NCI-H446 (cell line): ENCODE measurements around the gene EPHA4.

Experiments used
- DNase-seq, 2 experiments: peaks; one replicate each; lab custom pipeline; 2025; lab: John Stamatoyannopoulos, UW

EPHA4 gene

DNA sequence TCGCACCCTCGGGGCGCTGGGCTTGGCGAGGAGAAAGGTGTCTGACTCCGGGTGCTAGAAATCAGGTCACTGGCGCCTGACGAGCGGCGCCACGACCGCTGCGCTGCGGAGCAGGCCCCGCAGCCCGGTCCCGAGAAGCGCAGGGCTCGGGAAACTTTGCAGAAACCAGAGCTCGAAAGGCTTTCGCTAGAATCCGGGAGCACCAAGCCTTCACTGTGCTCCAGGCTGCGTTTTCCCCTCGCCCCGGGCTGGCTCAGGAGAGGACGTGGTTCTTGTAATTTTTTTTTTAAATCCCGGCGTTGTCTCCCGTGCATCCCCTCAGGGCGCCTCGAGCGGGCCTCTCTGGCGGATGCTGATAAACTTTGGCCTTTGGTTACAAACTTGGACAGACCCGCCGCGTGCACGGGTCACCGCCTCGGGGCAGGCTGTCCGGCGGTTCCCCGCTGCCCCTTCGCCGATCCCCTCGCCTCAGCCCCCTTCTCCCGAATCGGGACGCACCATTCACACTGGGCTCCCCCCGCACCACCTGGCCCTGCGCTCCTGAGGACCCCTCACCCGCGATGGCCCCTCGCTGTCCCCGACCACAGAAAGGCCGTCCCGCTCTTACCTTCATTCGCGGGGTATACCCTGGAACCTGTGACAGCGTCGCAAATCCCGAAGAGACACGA, 419 bp downstream of the EPHA4 start:
- peak; percentile 23 to 37 for DNase-seq

DNA sequence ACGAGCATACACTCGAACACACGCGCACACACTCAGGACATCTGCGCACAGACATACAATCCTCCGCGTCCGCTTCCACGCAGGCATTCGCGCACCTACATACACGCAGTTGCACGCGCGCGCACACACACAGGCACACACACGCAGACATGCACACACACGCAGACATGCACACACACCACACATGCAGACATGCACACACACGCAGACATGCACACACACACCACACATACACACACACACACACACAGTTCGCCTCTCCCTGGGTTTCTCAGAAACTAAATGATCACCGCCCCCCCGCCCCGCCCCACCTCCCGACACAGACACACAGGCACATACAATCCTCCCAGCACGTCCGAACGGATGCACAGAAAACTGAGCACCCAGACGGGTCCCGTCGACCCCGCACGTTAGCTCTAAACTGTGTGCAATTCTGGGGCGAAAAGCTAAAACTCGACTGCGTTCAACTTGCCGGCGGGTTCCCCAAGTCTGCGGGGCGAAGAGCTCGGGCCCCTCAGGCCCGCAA, 1.0 kb downstream of the EPHA4 start:
- DNase-seq = no peak

DNA sequence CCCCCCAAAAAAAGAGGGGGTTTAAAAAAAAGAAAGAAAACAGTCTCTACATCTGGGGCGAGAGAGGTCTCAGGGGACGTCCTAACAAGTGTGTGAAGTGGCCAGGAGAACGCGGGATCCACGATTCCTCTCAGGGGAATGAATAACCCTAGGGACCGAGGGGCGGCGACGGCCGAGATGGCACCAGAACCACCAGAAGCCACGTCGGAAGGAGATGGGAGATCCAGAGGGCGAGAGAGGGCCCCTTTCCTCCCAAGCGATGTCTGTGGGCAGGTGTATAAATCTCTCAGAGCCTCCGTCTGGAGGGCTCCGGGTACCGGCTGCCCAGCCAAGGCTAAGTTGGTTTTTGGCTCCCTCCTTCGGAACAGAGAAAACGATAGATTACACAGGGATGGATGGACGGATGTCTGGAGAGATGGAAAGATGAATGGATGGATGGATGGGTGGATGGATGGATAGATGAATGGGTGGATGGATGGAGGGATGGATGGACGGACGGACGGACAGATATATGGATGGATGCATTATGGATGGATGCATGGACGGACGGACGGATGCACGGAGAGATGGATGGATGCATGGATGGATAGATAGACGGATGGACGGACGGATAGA, 1.7 kb downstream of the EPHA4 start:
- peak; percentile 27 to 69 for DNase-seq

DNA sequence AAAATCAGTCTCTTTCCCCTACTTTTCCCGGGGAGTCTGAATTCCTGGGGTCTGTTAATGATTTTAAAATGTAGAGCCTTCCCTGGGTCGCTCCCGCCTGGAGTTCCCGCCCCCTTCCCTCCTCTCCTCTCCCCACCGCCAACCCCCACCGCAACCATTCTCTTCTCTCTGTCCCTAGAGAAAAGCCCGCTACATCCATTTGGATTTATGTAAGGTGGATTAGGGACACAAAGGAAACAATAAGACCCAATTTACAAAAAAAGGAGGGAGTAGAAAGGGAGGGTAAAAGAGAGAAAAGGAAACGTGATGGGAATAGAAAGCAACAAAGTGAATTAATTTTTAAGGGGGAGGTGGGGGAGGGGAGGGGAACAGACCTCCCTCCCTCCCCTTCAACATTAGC, 2.2 kb downstream of the EPHA4 start:
- no peak for DNase-seq

DNA sequence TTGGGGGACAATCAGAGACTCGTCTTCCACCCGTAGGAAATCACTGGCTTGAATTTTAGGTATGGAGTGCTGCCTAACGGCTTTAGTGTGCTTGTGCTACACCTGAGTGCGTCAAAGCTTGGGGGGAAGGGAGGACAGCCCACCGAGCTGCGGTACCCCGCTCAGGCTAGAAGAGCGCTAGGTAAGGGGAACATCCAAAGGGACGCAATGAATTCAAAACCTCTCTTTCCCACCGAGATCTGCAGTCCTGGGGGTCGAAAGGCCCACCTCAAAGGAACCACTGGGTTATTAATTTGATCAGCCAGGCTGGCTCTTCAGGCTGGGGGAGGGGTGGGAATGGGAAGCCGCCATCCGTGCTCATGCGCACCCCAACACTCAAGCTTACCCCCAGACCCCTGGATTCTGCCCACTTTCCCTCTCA, 2.7 kb downstream of the EPHA4 start:
- DNase-seq = no peak

DNA sequence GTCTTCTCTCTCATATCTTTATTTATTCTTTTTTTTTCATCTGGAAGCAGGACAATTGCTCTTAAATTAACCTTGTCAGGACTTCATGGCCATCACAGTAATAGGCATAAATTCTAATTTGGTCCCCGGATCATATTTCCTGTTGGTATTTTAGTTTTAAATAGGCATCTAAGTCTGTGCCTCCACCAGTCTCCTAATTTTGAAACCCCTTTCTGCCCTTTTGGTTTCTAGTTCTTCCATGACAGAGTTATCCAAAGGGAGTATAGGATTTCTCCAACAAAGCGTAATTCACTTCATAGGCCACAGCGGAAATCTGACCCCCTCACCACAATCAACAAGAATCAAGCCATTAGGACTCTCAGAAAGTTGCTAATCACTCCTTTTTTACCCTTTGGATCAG, 3.8 kb downstream of the EPHA4 start:
- DNase-seq = no peak

DNA sequence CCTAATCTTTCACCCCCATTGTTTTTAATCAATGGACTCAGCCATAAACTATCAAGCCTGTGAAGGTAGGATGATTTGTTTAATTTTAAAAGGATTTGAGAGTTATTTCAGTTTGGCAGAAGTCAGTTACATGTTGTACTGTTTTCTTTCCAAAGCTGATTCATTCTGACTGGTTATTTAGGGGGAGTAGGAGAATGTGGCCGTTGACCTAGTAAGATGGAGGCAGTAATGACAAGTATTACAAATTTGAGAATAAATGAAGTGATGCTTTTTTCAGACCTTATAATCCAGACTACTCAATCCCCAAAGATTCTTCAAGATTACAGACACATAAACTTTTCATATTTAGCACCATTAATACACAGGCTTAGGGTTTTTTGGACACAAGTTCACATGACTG, 4.3 kb downstream of the EPHA4 start:
- DNase-seq = no peak

DNA sequence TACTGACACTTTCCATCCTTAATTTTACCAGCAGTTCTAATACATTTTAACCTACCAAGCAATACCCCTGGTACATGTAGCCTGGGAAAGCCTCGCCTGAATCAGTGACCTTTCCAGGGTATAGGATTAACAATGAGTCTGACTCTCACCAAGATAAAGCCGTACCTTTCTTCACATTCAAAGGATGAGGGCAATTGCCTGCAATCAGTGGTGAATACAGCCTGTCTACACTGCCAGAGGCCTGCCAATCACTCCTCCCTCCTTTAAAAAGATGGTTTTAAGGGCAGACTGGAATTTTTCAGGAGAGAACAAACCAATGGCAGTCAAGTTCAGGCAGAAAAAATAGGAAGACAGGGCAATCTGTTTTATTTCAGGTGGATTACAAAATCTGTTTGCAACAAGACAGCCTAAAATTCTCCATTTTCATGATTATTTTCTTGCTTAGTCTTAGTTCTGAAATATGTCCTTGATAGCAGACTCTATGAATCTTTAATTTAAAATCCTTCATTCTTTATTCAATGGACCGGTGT, 4.8 kb downstream of the EPHA4 start:
- DNase-seq = no peak

DNA sequence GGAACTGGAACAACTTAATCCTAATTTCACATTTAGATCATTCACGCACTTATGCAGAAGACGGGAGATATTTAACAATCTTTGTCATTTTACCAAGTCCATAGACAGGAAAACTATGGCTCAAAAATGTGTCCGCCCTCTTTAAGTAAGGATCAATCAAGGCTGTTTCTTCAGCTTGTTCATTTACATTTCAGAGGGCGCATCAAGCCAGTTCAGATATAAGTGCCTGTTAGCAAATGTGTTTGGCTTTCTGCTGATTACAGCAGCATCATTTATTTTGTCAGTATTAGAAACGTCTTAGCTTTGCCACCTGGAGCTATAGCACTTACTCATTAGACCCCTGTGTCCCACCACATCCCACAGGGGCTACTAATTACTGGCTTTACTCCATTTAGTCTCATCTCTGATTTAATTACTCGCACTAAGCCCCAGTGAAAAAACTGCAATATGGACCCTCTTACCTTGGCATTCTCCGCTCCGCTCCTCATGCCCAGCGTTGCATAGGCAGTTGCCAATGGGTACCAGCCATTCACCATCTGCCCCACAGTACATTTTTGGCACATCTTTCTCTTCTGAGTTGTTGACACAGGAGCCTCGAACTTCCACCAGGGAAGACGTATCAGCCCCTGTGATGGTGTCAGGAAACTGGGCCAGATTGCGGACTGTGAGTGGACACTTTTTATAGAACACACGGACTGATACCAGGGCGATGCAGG, 8.7 kb downstream of the EPHA4 start:
- DNase-seq = peak; percentile 68 to 92

DNA sequence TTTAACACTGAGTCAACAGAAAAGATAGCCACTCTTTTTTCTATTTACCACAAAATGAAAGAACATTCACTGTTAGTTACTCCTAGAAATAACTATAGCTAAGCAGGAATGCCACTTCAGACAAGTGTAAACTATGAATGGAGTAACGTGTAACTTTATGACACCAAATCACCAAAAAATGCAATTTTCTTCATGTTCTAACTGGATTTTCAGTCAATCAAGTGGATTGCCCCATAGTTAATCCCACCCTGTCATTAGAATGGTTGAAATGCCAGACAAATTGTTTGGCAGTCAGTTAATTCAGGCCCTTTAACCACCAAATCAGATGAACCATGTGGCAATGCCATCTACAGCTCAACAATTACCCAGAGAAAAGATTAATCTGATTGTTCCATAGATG, 9.9 kb downstream of the EPHA4 start:
- no peak for DNase-seq

DNA sequence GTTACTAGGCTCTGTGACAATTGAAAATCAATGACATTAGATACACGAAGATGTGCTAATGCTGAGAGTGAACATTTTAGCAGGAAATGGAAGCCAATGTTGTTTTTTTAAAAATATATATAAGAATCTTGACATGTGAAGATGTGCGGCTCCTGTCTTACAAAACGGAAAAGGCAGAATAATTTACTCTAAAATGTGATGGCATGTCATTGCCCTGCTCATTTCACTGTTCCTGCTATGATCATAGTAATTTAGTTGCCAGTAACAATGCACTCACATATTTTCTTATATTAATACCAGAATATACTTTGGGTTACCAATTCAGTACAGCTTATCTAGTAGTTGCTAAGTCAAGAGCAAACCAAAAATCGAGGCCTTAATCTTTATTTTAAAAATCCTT, 10.3 kb downstream of the EPHA4 start:
- no peak for DNase-seq

DNA sequence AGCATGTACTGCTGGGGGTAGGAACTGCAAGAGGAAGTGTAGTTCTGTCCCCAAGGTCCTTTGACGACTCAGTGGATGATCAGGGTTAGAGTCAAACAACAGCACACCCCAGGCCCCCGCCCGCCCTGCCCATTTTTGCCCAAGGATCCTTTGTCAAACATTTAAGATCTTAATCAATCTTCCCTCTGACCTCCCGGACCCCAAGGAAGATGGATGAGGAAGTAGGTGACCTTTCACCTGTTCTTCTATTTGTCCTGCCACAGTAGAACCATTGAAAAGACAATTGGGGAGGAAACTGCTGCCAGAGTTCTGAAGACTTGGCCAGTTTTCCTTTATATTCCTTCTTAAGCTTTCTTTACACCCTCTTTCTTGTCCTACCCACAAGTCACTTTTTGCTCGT, 12.1 kb downstream of the EPHA4 start:
- no peak for DNase-seq

DNA sequence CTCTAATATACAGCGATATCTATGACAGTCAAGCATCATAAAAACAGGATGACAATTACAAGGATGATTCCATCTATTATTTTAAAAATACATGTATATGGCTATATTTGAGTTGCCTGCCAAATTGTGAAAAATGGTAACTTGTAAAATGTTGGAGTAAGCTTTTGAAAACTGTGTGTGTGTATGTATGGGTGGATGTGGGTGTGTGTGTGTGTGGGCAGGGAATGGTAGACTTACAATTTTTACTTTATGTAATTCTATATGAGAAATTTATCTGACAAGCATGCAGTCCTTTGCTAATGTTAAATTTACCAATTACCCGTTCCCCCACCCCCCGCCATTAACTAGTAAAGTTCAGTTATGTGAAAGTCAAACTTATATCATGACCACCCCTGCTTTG, 14.0 kb downstream of the EPHA4 start:
- no peak for DNase-seq

DNA sequence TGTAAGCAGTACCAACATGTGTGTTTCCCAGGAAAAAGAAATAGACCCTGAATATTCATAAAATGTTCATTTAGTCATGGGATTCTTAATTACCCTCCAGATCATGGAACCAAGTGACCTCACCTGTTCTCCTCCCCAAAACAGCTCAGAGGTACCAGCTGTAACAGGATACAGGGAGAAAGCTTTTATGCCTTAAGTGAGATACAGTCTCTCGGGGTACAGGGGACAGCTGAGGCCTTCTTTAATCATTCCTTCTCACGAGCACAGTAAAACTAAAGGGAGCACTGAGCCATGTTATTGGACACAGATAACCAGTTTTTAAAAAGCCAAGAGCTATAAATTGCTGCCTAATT, 16.6 kb downstream of the EPHA4 start:
- DNase-seq = no peak

DNA sequence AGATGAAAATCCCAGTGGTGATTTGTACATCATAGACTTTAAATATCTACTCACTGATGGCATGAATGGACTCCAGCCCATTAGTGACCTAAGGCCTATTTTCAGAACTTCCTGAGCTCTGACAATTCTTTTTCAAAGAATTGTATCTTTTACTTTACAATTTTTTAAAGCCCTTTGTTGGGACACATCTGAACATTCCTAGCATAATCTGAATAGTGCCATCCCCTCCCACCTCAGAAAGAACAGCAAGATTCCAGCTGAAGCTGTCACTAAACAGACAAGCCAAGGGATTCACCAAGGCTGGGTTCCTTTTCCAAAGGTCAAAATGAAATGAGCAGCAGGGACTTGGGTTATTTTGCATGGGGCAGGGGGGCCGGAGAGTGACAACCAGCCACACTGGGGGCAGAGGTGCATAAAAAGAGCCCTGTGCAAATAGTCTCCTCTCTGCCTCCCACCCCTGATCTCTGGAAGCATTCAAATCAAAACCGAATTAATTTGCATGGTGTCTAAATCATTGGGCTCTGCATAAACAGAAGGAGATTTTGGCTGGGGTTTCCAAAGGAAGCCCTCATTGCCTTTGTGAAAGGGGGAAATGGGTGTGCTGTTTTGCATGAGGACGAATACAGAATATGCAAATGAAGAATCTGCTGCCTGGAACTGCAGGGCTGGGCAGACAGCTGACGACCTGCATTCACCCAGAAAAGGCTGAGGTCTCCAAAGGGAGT, 17.2 kb downstream of the EPHA4 start:
- DNase-seq = peak in 1 of 2 experiments; percentile 47

DNA sequence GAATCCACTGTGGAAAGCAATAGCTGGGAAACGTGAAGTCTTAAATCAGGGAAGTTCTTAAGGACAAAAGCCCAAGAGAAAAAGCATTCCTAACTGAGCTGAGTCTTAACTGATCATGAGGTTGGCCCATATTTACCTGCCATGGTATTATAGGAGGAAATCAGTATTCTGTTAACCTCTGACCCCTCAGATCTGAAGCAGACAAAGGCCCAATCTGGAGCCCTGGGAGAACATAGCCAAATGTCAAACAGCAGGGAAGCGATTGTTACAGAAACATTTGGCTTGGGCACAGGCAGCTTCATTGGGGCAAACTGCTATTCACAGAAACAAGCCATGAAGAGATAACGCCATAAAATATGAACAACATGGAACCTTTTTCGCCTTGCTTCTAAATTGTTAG, 18.8 kb downstream of the EPHA4 start:
- peak in 1 of 2 experiments; percentile 61 for DNase-seq

DNA sequence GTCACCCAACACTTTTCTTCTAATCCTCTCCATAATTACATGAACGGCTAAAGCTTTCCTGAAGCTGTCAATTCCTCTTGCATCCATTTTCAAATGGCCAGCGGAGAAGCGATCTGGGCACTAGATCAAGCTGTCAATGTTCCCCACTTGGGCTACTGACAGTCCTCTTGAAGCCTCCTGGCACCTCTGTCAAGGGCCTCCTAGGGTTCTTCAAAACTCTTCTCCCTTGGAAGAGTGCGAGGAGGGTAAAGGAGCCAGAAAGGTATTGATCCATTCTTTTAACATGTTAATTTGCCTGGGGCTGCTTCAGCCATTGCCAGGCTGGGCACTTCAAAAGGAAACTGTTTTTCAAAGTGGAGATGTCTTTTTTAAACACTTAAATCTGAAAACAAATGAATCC, 19.8 kb downstream of the EPHA4 start:
- DNase-seq = peak; percentile 69 to 80

DNA sequence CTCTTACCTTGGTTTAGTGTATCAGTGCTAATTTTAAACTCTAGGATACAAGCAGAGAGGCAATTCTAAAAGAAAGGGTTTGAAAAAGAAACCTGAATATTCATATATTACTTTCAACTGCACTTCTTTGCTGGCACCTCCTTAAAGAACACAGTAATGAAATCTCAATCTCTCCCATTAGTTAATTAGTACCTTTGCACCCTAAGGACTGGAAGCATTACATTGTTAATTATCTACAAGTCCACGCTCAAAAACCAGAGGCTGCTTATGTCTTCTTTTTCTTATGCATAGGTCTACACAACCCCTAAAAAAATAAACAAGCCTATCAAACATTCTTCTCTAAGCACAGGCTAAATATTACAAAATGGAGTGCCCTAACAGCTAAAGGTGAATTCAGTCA, 20.2 kb downstream of the EPHA4 start:
- DNase-seq = no peak

DNA sequence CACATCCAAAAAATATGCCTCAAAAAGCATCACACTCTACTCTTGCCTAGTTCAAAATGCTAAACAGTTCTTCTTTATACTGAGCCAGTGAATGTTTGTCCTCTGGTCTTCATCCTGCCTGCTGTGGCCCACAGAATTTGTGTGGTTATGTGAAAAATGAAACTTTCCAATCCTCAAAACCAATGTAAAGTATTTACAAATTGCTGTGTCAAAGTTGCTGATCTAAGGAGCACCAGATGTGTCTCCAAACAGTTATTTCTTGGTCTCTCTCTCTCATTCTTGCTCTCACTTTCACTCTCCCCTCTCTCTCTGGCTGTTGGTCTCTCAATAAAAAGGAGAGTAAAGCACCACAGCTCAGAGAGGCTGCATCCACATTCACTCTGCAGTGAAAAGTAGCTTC, 23.0 kb downstream of the EPHA4 start:
- DNase-seq = no peak

DNA sequence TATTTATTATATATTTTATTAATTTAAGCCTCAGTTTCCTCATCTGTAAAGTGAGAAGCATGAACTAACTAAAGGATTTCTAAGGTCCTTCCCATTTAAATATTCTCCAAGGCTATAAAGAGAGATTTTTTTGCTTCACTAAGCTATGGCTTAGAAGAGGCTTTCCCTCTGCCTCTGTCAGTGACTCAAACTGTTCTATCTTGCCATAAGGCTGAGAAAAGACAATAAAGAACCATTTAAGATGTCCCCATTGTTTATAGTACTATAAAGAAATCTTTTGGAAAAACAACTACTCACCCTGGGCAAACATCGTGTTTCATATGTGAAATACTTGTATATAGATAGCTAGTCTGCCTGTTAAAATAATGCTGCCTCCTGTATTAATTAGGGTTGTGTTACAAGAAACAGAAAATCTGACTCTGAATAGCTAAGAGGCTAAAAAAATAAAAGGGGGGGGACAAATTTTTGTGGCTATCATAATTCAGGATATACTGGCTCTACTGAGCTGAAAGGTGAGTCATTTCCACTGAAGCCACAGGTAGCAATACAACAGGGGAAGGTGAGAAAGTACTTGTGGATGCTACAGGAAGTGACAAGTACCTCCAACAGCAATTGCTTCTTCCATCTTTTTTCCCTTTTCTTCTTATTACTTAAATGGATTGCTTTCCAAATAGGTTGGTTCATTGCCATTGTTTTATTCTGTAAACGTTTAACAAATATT, 25.4 kb downstream of the EPHA4 start:
- DNase-seq = no peak

DNA sequence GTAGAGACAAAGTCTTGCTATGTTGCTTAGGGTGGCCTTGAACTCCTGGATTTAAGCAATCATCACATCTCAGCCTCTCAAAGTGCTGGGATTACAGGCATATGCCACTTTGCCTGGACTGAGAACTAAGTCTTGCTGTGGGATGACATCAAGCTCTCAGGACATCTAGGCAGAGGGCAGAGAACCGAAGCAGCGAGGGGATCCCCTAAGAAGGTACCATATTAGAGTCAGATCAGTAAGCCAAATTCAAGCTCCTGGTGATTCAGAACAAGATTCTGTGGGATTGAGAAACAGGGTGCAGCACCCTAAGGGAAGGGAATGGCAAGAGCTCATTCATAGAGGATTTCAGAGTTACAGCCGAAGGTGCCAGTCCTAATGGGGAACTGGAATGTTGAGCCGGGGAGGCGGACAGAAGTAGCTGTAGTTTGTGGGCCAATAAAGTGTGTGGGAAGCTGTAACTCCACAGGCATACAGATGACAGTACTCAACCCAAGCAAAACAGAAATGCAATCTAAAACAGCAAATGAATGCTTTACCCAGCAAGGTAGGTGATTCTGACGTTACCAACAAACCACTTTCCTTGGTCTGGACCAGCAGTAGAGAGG, 30.9 kb downstream of the EPHA4 start:
- DNase-seq = no peak
